Nephron progenitor cell (in vitro differentiated cells): Measurements from ENCODE around the gene EPHB1.

Experiments used
- DNase-seq: peaks from one replicate; pipeline ENCODE4 v3.0.0; 2021
- H3K27ac Mint-ChIP-seq: 2 replicates; pipeline ENCODE4 v1.8.0; 2021; ENCODE audit warnings: mild to moderate bottlenecking, moderate library complexity, mixed read lengths
- H3K27me3 Mint-ChIP-seq: 2 replicates; pipeline ENCODE4 v1.8.0; 2021; ENCODE audit warnings: mild to moderate bottlenecking, low read depth, mixed read lengths; ENCODE audit not compliant: poor library complexity
- H3K36me3 Mint-ChIP-seq: 2 replicates; pipeline ENCODE4 v1.8.0; 2021; ENCODE audit warnings: low read depth, mixed read lengths
- H3K4me1 Mint-ChIP-seq: 2 replicates; pipeline ENCODE4 v1.8.0; 2021; ENCODE audit warnings: mixed read lengths
- H3K4me3 Mint-ChIP-seq: 2 replicates; pipeline ENCODE4 v1.8.0; 2021; ENCODE audit warnings: mild to moderate bottlenecking, moderate library complexity, mixed read lengths
- H3K9me3 Mint-ChIP-seq: 2 replicates; pipeline ENCODE4 v1.8.0; 2021; ENCODE audit warnings: mild to moderate bottlenecking, moderate library complexity, mixed read lengths
- CTCF ChIP-seq: fragments of 200-600 bp; sonication (generic); IDR thresholded peaks from 2 replicates; pipeline ENCODE4 v1.5.0; 2021; ENCODE audit warnings: antibody characterized with exemption

Gene EPHB1

DNA sequence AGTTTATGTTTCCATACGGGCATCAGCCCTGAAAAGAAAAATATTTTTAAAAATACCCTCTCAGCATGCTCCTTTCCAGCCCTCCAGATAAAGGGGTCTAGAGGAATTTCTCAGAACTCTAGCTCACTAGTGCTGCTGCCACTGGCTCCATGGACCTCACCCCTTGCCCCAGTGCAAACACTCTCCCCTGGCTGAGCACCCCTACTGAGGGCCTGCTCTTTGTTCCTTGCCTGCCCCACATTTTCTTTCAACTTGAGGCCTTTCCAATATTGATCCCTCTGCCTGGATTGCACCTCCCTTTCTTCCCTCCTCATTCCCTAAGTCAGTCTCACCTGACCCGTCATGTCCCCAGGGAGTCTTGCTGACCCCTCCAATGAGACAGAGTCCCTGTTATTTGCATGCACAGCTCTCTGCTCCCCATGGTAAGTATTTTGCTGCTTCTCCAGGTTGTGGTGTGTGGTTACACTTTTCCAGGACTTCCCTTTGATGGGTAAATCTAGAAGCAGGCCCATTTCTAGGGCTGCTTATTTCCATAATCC lies 196.5 kb downstream of the EPHB1 start:
- H3K27ac Mint-ChIP-seq: peak overlapping the region; percentile 58

DNA sequence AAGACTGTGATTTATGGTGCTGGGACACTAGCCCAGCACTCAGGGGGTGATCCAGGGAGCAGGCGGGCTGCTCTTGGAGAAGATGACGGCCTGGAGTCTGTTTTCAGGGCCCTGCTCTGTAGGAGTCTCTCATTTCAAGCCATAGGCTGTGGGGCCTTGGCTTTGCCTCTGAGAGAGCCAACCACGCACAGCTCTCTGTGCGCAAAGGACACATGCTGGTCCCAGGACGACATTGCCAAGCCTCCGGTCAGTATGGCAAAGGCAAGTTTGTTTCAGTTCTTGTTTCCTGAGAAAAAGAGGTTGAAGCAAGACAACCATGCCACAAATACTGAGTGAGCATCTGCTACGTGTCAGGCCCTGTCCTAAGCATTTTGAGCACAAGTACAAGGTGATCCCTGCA lies 197.1 kb downstream of the EPHB1 start:
- Mint-ChIP-seq H3K9me3 (no peaks in the 10 kb centered on the region), H3K4me3 (no peak overlapping the region), H3K36me3 (no peaks in the 10 kb centered on the region), H3K27ac (no peak overlapping the region), H3K27me3 (no peaks in the 10 kb centered on the region), H3K4me1 (peaks cover 29% of the 10 kb centered on the region)
- no peak for TF ChIP-seq CTCF
- DNase-seq: no peak

More for the DNA sequence above, 196.5 kb downstream of the EPHB1 start:
- Mint-ChIP-seq H3K4me1 (peaks cover 29% of the 10 kb centered on the region), H3K36me3 (no peaks in the 10 kb centered on the region), H3K4me3 (no peak overlapping the region), H3K27me3 (no peaks in the 10 kb centered on the region), H3K9me3 (no peaks in the 10 kb centered on the region)
- no peak for TF ChIP-seq CTCF
- no peak for DNase-seq

- Mint-ChIP-seq H3K27me3 (no peaks in the 10 kb centered on the region), H3K4me1 (peaks cover 29% of the 10 kb centered on the region), H3K27ac (no peak overlapping the region), H3K36me3 (no peaks in the 10 kb centered on the region), H3K4me3 (no peak overlapping the region), H3K9me3 (no peaks in the 10 kb centered on the region)
- TF ChIP-seq CTCF: no peak
- no peak for DNase-seq
These were observed 197.5 kb downstream of the EPHB1 start for GRCh38 chr3:134992586-134992985.

- H3K27me3 Mint-ChIP-seq: no peaks in the 10 kb centered on the region
These were observed 198.0 kb downstream of the EPHB1 start for GRCh38 chr3:134993011-134993410.

DNA sequence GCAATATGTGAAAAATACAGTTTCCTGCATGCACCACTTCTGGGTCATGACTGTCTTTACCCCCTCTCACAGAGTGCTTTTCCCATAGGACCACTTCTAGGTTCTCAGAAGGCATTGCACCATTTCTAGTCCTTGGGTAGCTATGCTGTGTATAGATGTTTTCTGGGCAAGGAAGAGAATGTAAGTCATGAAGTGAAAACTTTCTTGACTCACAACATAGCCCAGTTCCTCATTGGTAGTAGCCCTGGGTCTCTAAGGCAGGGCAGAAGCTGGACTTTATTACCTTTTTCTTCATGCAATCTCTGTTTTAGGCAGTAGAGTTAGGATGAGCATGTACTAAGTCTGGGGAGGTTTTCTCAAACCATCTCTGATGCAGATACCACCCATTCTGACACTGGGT lies 203.1 kb downstream of the EPHB1 start:
- no peaks in the 10 kb centered on the region for H3K9me3 Mint-ChIP-seq
- H3K4me1 Mint-ChIP-seq: no peaks in the 10 kb centered on the region
- DNase-seq: no peak
- H3K4me3 Mint-ChIP-seq: no peak overlapping the region
- H3K27me3 Mint-ChIP-seq: peaks cover 9% of the 10 kb centered on the region
- H3K36me3 Mint-ChIP-seq: no peaks in the 10 kb centered on the region
- no peak for TF ChIP-seq CTCF
- H3K27ac Mint-ChIP-seq: no peak overlapping the region

More at GRCh38 chr3:134993011-134993410, 198.0 kb downstream of the EPHB1 start:
- H3K27ac Mint-ChIP-seq: no peak overlapping the region
- H3K36me3 Mint-ChIP-seq: no peaks in the 10 kb centered on the region
- H3K4me1 Mint-ChIP-seq: peaks cover 29% of the 10 kb centered on the region
- DNase-seq: no peak
- no peak overlapping the region for H3K4me3 Mint-ChIP-seq
- no peak for TF ChIP-seq CTCF
- no peaks in the 10 kb centered on the region for H3K9me3 Mint-ChIP-seq

- no peak for TF ChIP-seq CTCF
These were observed 203.8 kb downstream of the EPHB1 start for GRCh38 chr3:134998855-134999254.

More at GRCh38 chr3:134998855-134999254, 203.8 kb downstream of the EPHB1 start:
- Mint-ChIP-seq H3K4me1 (no peaks in the 10 kb centered on the region), H3K27ac (no peak overlapping the region), H3K36me3 (no peaks in the 10 kb centered on the region), H3K9me3 (peaks cover 2% of the 10 kb centered on the region), H3K4me3 (no peak overlapping the region), H3K27me3 (peaks cover 9% of the 10 kb centered on the region)
- DNase-seq: no peak
